HepG2 (cell line): ENCODE results near the gene GJA3. TPM values are rescaled to one million over a fixed set of nuclear protein-coding genes. Genes with fewer than 3 reads are reported as not detected.

ENCODE experiments used
- ATAC-seq: fragments of 200-7000 bp; cut with Tn5 transposase; 3 replicates; pipeline ENCODE4 v1.9.1; 2020; ENCODE audit warnings: mild to moderate bottlenecking, moderate library complexity
- Bru-seq: library from RNA; stranded (reverse); fragments of 400-500 nt; gene quantifications from one replicate; lab custom pipeline; 2021; lab: Mats Ljungman, UMichigan
- BruChase-seq, 2 experiments: library from RNA; stranded (reverse); fragments of 400-500 nt; gene quantifications; one replicate each; lab custom pipeline; 2021; lab: Mats Ljungman, UMichigan
- BruUV-seq: library from RNA; stranded (reverse); fragments of 400-500 nt; replicated peaks from 2 replicates; lab custom pipeline; 2021; lab: Mats Ljungman, UMichigan
- CTCF ChIA-PET: fragments of 300-600 bp; formaldehyde crosslinking; extraction: SDS; loops from one replicate; lab custom pipeline; 2021; ENCODE audit warnings: low total read pairs, inconsistent platforms, low intra/inter-chr PET ratio; lab: Yijun Ruan, JAX
- POLR2A ChIA-PET: fragments of 350-600 bp; sonication (Branson Sonifier 250); formaldehyde crosslinking; loops from one replicate; lab custom pipeline; 2020; ENCODE audit warnings: antibody characterized with exemption, inconsistent platforms; lab: Yijun Ruan, JAX
- DNase-seq: peaks from one replicate; pipeline ENCODE4 v3.0.0-alpha.2; 2015; ENCODE audit warnings: low spot score
- FAIRE-seq: peaks from 3 replicates; lab custom pipeline; 2011; peaks lifted over from hg19 to GRCh38; lab: Jason Lieb, UNC
- H2AFZ ChIP-seq: one replicate; pipeline ENCODE4 v1.6.1; 2011; ENCODE audit warnings: low read length, inconsistent platforms
- H3K27ac ChIP-seq: fragments of 300-600 bp; 3 replicates; pipeline ENCODE4 v1.8.0; 2011; ENCODE audit warnings: mixed run types, mild to moderate bottlenecking, mixed read lengths, low read length, inconsistent platforms; ENCODE audit not compliant: insufficient read depth; ENCODE audit errors: extremely low read length
- H3K27me3 ChIP-seq, 2 experiments: fragments of 200-600 bp in 1 of 2; 2 replicates in 1 of 2; 3 replicates in 1 of 2; pipeline versions ENCODE4 v1.6.0 to v1.8.0; 2011; ENCODE audit warnings: low read length in 2 of 2, mild to moderate bottlenecking in 2 of 2, moderate library complexity in 2 of 2, inconsistent platforms in 1 of 2; ENCODE audit not compliant: insufficient read depth in 2 of 2, control insufficient read depth in 1 of 2
- H3K36me3 ChIP-seq, 2 experiments: fragments of 200-600 bp in 1 of 2; replicated peaks in 1 of 2; 2 replicates in 1 of 2; 3 replicates in 1 of 2; pipeline versions ENCODE4 v1.5.1 to v1.8.0; 2011; ENCODE audit warnings: low read length in 2 of 2, inconsistent platforms in 1 of 2; ENCODE audit not compliant: insufficient read depth in 2 of 2, control insufficient read depth in 1 of 2
- H3K4me1 ChIP-seq: 2 replicates; pipeline ENCODE4 v1.5.1; 2012; ENCODE audit warnings: low read length, inconsistent platforms; ENCODE audit not compliant: insufficient read depth
- H3K4me2 ChIP-seq: 2 replicates; pipeline ENCODE4 v1.6.0; 2011; ENCODE audit warnings: low read depth, low read length, inconsistent platforms
- H3K4me3 ChIP-seq, 3 experiments: fragments of 200-600 bp in 1 of 3; sonication (generic), shearing (Covaris generic) in 1 of 3; replicated peaks in 1 of 3; 2 replicates each; pipeline ENCODE4 v1.5.1; 2011 to 2016; ENCODE audit warnings: low read length in 3 of 3, inconsistent platforms in 2 of 3, low read depth in 2 of 3, mild to moderate bottlenecking in 2 of 3, control low read depth in 1 of 3, mixed read lengths in 1 of 3; ENCODE audit not compliant: insufficient read depth in 1 of 3
- H3K79me2 ChIP-seq: one replicate; pipeline ENCODE4 v1.6.1; 2011; ENCODE audit warnings: low read length, inconsistent platforms; ENCODE audit not compliant: insufficient read depth
- H3K9ac ChIP-seq: 2 replicates; pipeline ENCODE4 v1.6.0; 2011; ENCODE audit warnings: mild to moderate bottlenecking, low read depth, low read length, inconsistent platforms; ENCODE audit not compliant: insufficient read depth
- H3K9me3 ChIP-seq: 2 replicates; pipeline ENCODE4 v1.5.1; 2012; ENCODE audit warnings: mild to moderate bottlenecking, low read length
- H4K20me1 ChIP-seq: 2 replicates; pipeline ENCODE4 v1.6.0; 2011; ENCODE audit warnings: inconsistent platforms, mild to moderate bottlenecking, low read length, moderate library complexity; ENCODE audit not compliant: insufficient read depth
- CHCHD3 ChIP-seq: sonication (generic); formaldehyde crosslinking; IDR thresholded peaks from 2 replicates; pipeline ENCODE4 v1.8.0; 2022; ENCODE audit warnings: mild to moderate bottlenecking, missing genetic modification reagents, moderate library complexity
- CHD4 ChIP-seq: fragments of 200-600 bp; sonication (generic); IDR thresholded peaks from 2 replicates; pipeline ENCODE4 v1.7.0; 2017; ENCODE audit warnings: mild to moderate bottlenecking, low read length, borderline replicate concordance
- NFKB2 ChIP-seq: sonication (generic); formaldehyde crosslinking; IDR thresholded peaks from 2 replicates; pipeline ENCODE4 v1.4.0; 2020; ENCODE audit warnings: missing genetic modification reagents, borderline replicate concordance
- SYNCRIP ChIP-seq: fragments of 200-400 bp; formaldehyde crosslinking; IDR thresholded peaks from 2 replicates; pipeline ENCODE4 v1.6.1; 2018; ENCODE audit warnings: mild to moderate bottlenecking, low read depth, low read length; ENCODE audit not compliant: insufficient read depth
- XBP1 ChIP-seq: sonication (generic); formaldehyde crosslinking; IDR thresholded peaks from 2 replicates; pipeline ENCODE4 v1.5.0; 2020; ENCODE audit warnings: missing genetic modification reagents
- ZNF614 ChIP-seq: IDR thresholded peaks from 2 replicates; pipeline ENCODE4 v1.6.1; 2018; ENCODE audit warnings: missing biosample characterization, missing genetic modification reagents, inconsistent platforms, borderline replicate concordance
- WGBS: methylation state at CpG from one replicate; pipeline ENCODE4 v1.1.6; 2017; ENCODE audit warnings: low lambda C conversion rate; 5-methylcytosine and 5-hydroxymethylcytosine counted together
- in situ Hi-C: cut with HindIII; loops from 2 replicates; pipeline ENCODE4 v1.10.0; 2017; ENCODE audit warnings: low pct_unique_long_range_greater_than_20kb; ENCODE audit not compliant: extremely low pct_ligation_motif_present
- intact Hi-C: fragments of 100-400 bp; cut with micrococcal nuclease; formaldehyde crosslinking; loops from one replicate; pipeline ENCODE4 v1.10.0; 2022; ENCODE audit not compliant: unreplicated experiment
- long read RNA-seq, 2 experiments: library from RNA in 1 of 2; library from polyadenylated mRNA in 1 of 2; stranded (forward) in 1 of 2; unstranded in 1 of 2; transcript quantifications; one replicate each; pipeline ENCODE4 v2.0.0, GENCODE V29; 2019 to 2022
- polyA minus RNA-seq, 3 experiments: library from RNA; depleted of rRNA, polyadenylated mRNA; stranded (reverse); fragments of >200 nt; gene quantifications; 2 replicates each; pipeline ENCODE4 v1.2.3, GENCODE V29; 2011; ENCODE audit warnings: low replicate concordance in 1 of 3
- polyA plus RNA-seq, 8 experiments: library from polyadenylated mRNA; depleted of rRNA in 3 of 8; stranded (reverse) in 7 of 8; unstranded in 1 of 8; fragments of >200 nt; fragmentation: Illumina TruSeq in 4 of 8; extraction: Trizol in 4 of 8; gene quantifications; 2 replicates each; pipeline versions ENCODE4 v1.2.1 to v1.2.3, GENCODE V29; 2011 to 2016; ENCODE audit warnings: low read depth in 4 of 8, missing spikeins in 1 of 8, mixed read lengths in 1 of 8; ENCODE audit not compliant: insufficient read depth in 1 of 8
- total RNA-seq, 5 experiments: library from RNA; depleted of rRNA; stranded (reverse); fragments of >200 nt; fragmentation: Illumina TruSeq; extraction: Trizol; gene quantifications; 2 replicates each; pipeline ENCODE4 v1.2.3, GENCODE V29; 2016; ENCODE audit warnings: low read depth in 1 of 5
- TF ChIP-seq, protein P1 (sequence below): sonication (generic); formaldehyde crosslinking; IDR thresholded peaks from 2 replicates; pipeline ENCODE4 v1.4.0; 2020; ENCODE audit warnings: missing genetic modification reagents
- TF ChIP-seq, protein P2 (sequence below): sonication (generic); formaldehyde crosslinking; IDR thresholded peaks from 2 replicates; pipeline ENCODE4 v1.5.1; 2020; ENCODE audit warnings: mild to moderate bottlenecking, missing genetic modification reagents, moderate library complexity
- TF ChIP-seq, protein P3 (sequence below): sonication (generic); formaldehyde crosslinking; IDR thresholded peaks from 2 replicates; pipeline ENCODE4 v1.4.0; 2020; ENCODE audit warnings: missing genetic modification reagents

The GJA3 gene
- total RNA-seq (2016; rRNA removed; fragmentation: Illumina TruSeq; extraction: Trizol) = 0.03 and 0.04 TPM in 2 replicates
- total RNA-seq (2016; cell fraction: cytosol; rRNA removed; fragmentation: Illumina TruSeq; extraction: Trizol; ENCODE audit: low read depth) = under 0.01 TPM in 1 of 2 replicates, not detected in the other
- not detected in 2 replicates for total RNA-seq (2016; cell fraction: insoluble cytoplasmic fraction; rRNA removed; fragmentation: Illumina TruSeq; extraction: Trizol)
- not detected in 2 replicates for total RNA-seq (2016; cell fraction: membrane; rRNA removed; fragmentation: Illumina TruSeq; extraction: Trizol)
- total RNA-seq (2016; cell fraction: nucleus; rRNA removed; fragmentation: Illumina TruSeq; extraction: Trizol) = not detected in 2 replicates
- 0.01 and 0.04 TPM in 2 replicates for polyA plus RNA-seq (2011; rRNA removed)
- 0.01 TPM in 1 of 2 replicates, not detected in the other for polyA plus RNA-seq (2011; cell fraction: cytosol; rRNA removed)
- polyA plus RNA-seq (2011; cell fraction: nucleus; rRNA removed) = not detected in 2 replicates
- polyA plus RNA-seq (2012) = 0.04 TPM in 1 of 2 replicates, not detected in the other
- not detected in 2 replicates for polyA plus RNA-seq (2016; cell fraction: cytosol; fragmentation: Illumina TruSeq; extraction: Trizol; ENCODE audit: low read depth)
- polyA plus RNA-seq (2016; cell fraction: insoluble cytoplasmic fraction; fragmentation: Illumina TruSeq; extraction: Trizol; ENCODE audit: low read depth) = not detected in 2 replicates
- not detected in 2 replicates for polyA plus RNA-seq (2016; cell fraction: membrane; fragmentation: Illumina TruSeq; extraction: Trizol; ENCODE audit: low read depth)
- not detected in 2 replicates for polyA plus RNA-seq (2016; cell fraction: nucleus; fragmentation: Illumina TruSeq; extraction: Trizol; ENCODE audit: insufficient read depth, low read depth)
- 0.02 TPM in 1 of 2 replicates, not detected in the other for polyA minus RNA-seq (2011; rRNA and poly(A)+ RNA removed; ENCODE audit: low replicate concordance)
- 0.10 TPM in 1 of 2 replicates, not detected in the other for polyA minus RNA-seq (2011; cell fraction: cytosol; rRNA and poly(A)+ RNA removed)
- not detected in 2 replicates for polyA minus RNA-seq (2011; cell fraction: nucleus; rRNA and poly(A)+ RNA removed)
- Bru-seq, nascent RNA = percentile 13 among the genes with signal in this experiment
- BruChase-seq, experiment 1, labeled RNA remaining after a 6-hour chase = percentile 24 among the genes with signal in this experiment
- BruChase-seq, experiment 2, labeled RNA remaining after a 2-hour chase = percentile 11 among the genes with signal in this experiment
- long read RNA-seq, experiment 1 = 0 reads
- long read RNA-seq, experiment 2 = 0 reads

DNA sequence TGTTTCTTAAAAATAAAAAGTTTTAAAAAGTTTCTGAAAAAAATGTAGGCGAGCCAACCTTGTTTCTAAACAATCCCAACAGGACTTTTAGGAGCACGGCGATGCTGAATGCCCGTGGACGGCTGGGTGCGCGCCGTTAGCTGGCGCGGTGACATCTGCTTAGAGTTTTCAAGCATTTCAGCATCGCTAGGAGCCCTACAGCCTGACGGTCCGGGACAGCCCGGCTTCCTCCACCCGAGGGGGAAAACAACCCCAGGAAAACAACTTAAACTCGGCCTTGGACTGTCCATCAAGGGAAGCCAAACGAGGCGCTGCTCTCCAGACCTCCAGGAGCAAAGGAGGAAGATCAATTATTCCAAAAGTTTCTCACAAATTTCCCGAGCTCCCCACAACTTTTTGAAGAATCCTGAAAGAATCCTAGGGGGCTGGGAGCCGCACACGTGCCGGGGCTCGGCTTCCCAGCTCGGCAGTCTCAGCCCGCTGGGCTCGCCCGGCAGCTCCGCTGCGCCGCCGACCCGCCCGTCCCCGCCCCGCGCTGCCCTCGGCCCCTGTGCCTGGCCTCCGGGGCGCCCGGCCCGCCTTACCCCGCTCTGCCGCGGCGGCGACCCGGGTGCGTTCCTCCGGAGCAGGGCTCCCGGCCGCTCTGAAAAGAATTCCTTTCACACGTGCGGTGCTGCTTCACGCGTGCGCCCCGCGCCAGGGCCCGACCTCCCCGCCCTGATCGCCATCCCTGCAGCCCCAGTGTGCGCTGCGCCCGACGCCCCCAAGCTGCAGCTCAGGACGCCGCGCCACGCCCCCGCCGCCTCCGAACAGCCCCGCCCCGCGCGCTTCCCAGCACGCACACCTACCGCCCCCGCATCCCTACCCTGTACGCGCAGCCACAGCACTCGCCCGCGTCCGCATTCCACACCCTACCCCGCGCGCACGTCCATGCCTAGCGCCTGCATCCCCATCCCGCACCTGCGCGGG, at the start of gene GJA3:
Gene GJA3, minus strand, starts transcription at position 747 of the 969 bp plus-strand sequence. CDS start 17,764 bp downstream, outside the sequence.
- intact Hi-C loops = loop anchor here (5.0 kb wide), 2 partner anchors 178 to 198 kb away; no protein-coding TSS in a partner anchor
- Histone ChIP-seq H3K27me3 (peaks cover 0 to 18% of the 10 kb centered on the region in 2 experiments; a peak in 2 of 5 replicates), H4K20me1 (no peaks in the 10 kb centered on the region), H3K36me3 (no peaks in the 10 kb centered on the region), H2AFZ (no peak within 1 kb of the TSS), H3K79me2 (no peaks in the 10 kb centered on the region), H3K4me1 (peaks cover 17% of the 10 kb centered on the region), H3K4me3 (peak within 1 kb of the TSS; percentile 52 to 68 (median 56)), H3K4me2 (peak within 1 kb of the TSS; percentile 91), H3K9ac (no peak within 1 kb of the TSS), H3K27ac (no peak within 1 kb of the TSS), H3K9me3 (no peaks in the 10 kb centered on the region)
- ChIA-PET POLR2A (interaction anchor here (1.5 to 1.6 kb wide), 2 partner anchors 32 to 40 kb away, joined by 3 read pairs; no protein-coding TSS in a partner anchor), CTCF (no interaction called here)
- no TSS peak for BruUV-seq
- WGBS = 14% methylated on average over 23 of the region's 93 CpGs
- DNase-seq (no peak), FAIRE-seq (no peak), ATAC-seq (peak; percentile 78)
- in situ Hi-C loops = no loop called here
- TF ChIP-seq CHCHD3 (no peak), NFKB2 (CRISPR knock-in tag) (no peak), ZNF614 (CRISPR knock-in tag) (no peak), SYNCRIP (no peak), XBP1 (CRISPR knock-in tag) (no peak), CHD4 (no peak)
- TF ChIP-seq, protein P1, sequence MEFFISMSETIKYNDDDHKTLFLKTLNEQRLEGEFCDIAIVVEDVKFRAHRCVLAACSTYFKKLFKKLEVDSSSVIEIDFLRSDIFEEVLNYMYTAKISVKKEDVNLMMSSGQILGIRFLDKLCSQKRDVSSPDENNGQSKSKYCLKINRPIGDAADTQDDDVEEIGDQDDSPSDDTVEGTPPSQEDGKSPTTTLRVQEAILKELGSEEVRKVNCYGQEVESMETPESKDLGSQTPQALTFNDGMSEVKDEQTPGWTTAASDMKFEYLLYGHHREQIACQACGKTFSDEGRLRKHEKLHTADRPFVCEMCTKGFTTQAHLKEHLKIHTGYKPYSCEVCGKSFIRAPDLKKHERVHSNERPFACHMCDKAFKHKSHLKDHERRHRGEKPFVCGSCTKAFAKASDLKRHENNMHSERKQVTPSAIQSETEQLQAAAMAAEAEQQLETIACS (CRISPR knock-in tag) = no peak
- TF ChIP-seq, protein P2, sequence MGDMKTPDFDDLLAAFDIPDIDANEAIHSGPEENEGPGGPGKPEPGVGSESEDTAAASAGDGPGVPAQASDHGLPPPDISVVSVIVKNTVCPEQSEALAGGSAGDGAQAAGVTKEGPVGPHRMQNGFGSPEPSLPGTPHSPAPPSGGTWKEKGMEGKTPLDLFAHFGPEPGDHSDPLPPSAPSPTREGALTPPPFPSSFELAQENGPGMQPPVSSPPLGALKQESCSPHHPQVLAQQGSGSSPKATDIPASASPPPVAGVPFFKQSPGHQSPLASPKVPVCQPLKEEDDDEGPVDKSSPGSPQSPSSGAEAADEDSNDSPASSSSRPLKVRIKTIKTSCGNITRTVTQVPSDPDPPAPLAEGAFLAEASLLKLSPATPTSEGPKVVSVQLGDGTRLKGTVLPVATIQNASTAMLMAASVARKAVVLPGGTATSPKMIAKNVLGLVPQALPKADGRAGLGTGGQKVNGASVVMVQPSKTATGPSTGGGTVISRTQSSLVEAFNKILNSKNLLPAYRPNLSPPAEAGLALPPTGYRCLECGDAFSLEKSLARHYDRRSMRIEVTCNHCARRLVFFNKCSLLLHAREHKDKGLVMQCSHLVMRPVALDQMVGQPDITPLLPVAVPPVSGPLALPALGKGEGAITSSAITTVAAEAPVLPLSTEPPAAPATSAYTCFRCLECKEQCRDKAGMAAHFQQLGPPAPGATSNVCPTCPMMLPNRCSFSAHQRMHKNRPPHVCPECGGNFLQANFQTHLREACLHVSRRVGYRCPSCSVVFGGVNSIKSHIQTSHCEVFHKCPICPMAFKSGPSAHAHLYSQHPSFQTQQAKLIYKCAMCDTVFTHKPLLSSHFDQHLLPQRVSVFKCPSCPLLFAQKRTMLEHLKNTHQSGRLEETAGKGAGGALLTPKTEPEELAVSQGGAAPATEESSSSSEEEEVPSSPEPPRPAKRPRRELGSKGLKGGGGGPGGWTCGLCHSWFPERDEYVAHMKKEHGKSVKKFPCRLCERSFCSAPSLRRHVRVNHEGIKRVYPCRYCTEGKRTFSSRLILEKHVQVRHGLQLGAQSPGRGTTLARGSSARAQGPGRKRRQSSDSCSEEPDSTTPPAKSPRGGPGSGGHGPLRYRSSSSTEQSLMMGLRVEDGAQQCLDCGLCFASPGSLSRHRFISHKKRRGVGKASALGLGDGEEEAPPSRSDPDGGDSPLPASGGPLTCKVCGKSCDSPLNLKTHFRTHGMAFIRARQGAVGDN (CRISPR knock-in tag) = peak; percentile 32; the same call in 1 of the 2 replicates
- TF ChIP-seq, protein P3, sequence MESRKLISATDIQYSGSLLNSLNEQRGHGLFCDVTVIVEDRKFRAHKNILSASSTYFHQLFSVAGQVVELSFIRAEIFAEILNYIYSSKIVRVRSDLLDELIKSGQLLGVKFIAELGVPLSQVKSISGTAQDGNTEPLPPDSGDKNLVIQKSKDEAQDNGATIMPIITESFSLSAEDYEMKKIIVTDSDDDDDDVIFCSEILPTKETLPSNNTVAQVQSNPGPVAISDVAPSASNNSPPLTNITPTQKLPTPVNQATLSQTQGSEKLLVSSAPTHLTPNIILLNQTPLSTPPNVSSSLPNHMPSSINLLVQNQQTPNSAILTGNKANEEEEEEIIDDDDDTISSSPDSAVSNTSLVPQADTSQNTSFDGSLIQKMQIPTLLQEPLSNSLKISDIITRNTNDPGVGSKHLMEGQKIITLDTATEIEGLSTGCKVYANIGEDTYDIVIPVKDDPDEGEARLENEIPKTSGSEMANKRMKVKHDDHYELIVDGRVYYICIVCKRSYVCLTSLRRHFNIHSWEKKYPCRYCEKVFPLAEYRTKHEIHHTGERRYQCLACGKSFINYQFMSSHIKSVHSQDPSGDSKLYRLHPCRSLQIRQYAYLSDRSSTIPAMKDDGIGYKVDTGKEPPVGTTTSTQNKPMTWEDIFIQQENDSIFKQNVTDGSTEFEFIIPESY (CRISPR knock-in tag) = peak; percentile 68; the same call in 1 of the 2 replicates
